Right lobe of liver (tissue), 6 donors: Measurements from ENCODE around the gene RWDD3. TPM values are rescaled to one million over a fixed set of nuclear protein-coding genes. Genes with fewer than 3 reads are reported as not detected.

Experiments used
- ATAC-seq, 4 donors: fragments of 200-7000 bp; cut with Tn5 transposase; one replicate each; pipeline ENCODE4 v1.9.1; 2020; ENCODE audit warnings: mild to moderate bottlenecking in 4 of 4, moderate library complexity in 4 of 4
- DNase-seq, 3 donors: peaks; one replicate each; pipeline ENCODE4 v3.0.0-alpha.2; 2020
- H3K27ac ChIP-seq, 3 donors: fragments of 200-600 bp; one replicate each; pipeline ENCODE4 v1.8.0; 2022
- H3K27me3 ChIP-seq, 2 donors: fragments of 200-600 bp; one replicate each; pipeline ENCODE4 v1.8.0; 2022
- H3K36me3 ChIP-seq, 4 donors: fragments of 200-600 bp; sonication (generic) in 1 of 4; one replicate each; pipeline versions ENCODE4 v1.5.1 to v1.8.0; 2017 to 2022; ENCODE audit warnings: control low read depth in 1 of 4
- H3K4me1 ChIP-seq, 4 donors: fragments of 200-600 bp; sonication (generic) in 1 of 4; one replicate each; pipeline versions ENCODE4 v1.5.1 to v1.8.0; 2017 to 2022; ENCODE audit warnings: control low read depth in 1 of 4
- H3K4me3 ChIP-seq, 3 donors: fragments of 200-600 bp; one replicate each; pipeline ENCODE4 v1.8.0; 2022
- H3K9me3 ChIP-seq, 4 donors: fragments of 200-600 bp; sonication (generic) in 1 of 4; one replicate each; pipeline versions ENCODE4 v1.5.1 to v1.8.0; 2017 to 2022; ENCODE audit warnings: control low read depth in 1 of 4
- CTCF ChIP-seq, 4 donors: fragments of 200-600 bp in 3 of 4; fragments of 450-650 bp in 1 of 4; IDR thresholded peaks; one replicate each; pipeline versions ENCODE4 v1.5.1 to v1.8.0; 2016 to 2022; ENCODE audit warnings: antibody characterized with exemption in 4 of 4, mild to moderate bottlenecking in 2 of 4
- POLR2A ChIP-seq: fragments of 450-650 bp; IDR thresholded peaks from one replicate; pipeline ENCODE4 v1.6.1; 2017; ENCODE audit warnings: antibody characterized with exemption, mild to moderate bottlenecking
- WGBS: methylation state at CpG from one replicate; pipeline ENCODE4 v1.1.6; 2018; ENCODE audit warnings: low coverage, low lambda C conversion rate; ENCODE audit not compliant: insufficient coverage; ENCODE audit errors: missing lambda C conversion rate; 5-methylcytosine and 5-hydroxymethylcytosine counted together
- intact Hi-C, 2 donors: fragments of 100-400 bp; cut with DNase I; formaldehyde crosslinking; loops; one replicate each; pipeline versions ENCODE4 v1.11.2 to v1.14.1; 2022
- total RNA-seq, 6 experiments: library from RNA; depleted of rRNA in 2 of 6; stranded (reverse); fragments of >200 nt in 2 of 6; fragmentation: NEBNext Ultra II Directional in 3 of 6; extraction: Animal tissue kit (Norgen Biotek cat#: 25700) in 3 of 6; gene quantifications; one replicate each; pipeline versions ENCODE4 v1.1.0 to v1.2.4, GENCODE V29; 2016 to 2023
- donor health status: DM: no; HTN: yes; CAD: no.
- donor health status: DM: no; HTN: no; CAD: no.
- donor health status: DM: no; HTN: no; CAD: no.
- donor health status: DM: no; HTN: yes; CAD: no.
- donor health status: DM: no; HTN: yes; CAD: no.

The RWDD3 gene
- total RNA-seq, 6 experiments from 2014 or later, result 3.3 to 13.2 (median 8.0) TPM

GRCh38 chr1:95196017-95196416 is 38.0 kb upstream of the RWDD3 start:
- intact Hi-C loops, result no loop called here
- Histone ChIP-seq H3K27me3 (no peaks in the 10 kb centered on the region), H3K36me3 (peaks cover 0 to 14% (median 0%) of the 10 kb centered on the region in 4 donors), H3K4me3 (no peak overlapping the region), H3K4me1 (no peaks in the 10 kb centered on the region), H3K9me3 (no peaks in the 10 kb centered on the region), H3K27ac (no peak overlapping the region)
- ATAC-seq (no peak), DNase-seq (no peak)
- TF ChIP-seq POLR2A, result no peak

GRCh38 chr1:95197616-95198252 is 36.3 kb upstream of the RWDD3 start:
- H3K4me1 ChIP-seq, result no peaks in the 10 kb centered on the region
- no peak overlapping the region for H3K27ac ChIP-seq
- 44% methylated on average over 1 of the region's 1 CpG for WGBS
- intact Hi-C loops, result no loop called here
- DNase-seq (no peak), ATAC-seq (peak in 2 of 4 donors; percentile 7 to 56)
- no peak overlapping the region for H3K4me3 ChIP-seq
- H3K9me3 ChIP-seq, result no peaks in the 10 kb centered on the region
- peaks cover 0 to 5% (median 0%) of the 10 kb centered on the region in 4 donors for H3K36me3 ChIP-seq
- TF ChIP-seq POLR2A (no peak), CTCF (IDR thresholded peaks at IDR 0.05) (no peak)
- no peaks in the 10 kb centered on the region for H3K27me3 ChIP-seq

GRCh38 chr1:95201905-95202304 is 32.1 kb upstream of the RWDD3 start:
- Histone ChIP-seq H3K36me3 (no peaks in the 10 kb centered on the region), H3K27ac (no peak overlapping the region), H3K4me1 (no peaks in the 10 kb centered on the region), H3K27me3 (no peaks in the 10 kb centered on the region), H3K9me3 (no peaks in the 10 kb centered on the region), H3K4me3 (no peak overlapping the region)
- DNase-seq, result no peak
- TF ChIP-seq CTCF (IDR thresholded peaks at IDR 0.05) (no peak), POLR2A (no peak)
- peak in 3 of 4 donors; percentile 20 to 74 (median 20) for ATAC-seq
- intact Hi-C loops, result no loop called here

GRCh38 chr1:95203908-95204437 is 30.0 kb upstream of the RWDD3 start:
- DNase-seq (no peak), ATAC-seq (no peak)
- Histone ChIP-seq H3K36me3 (no peaks in the 10 kb centered on the region), H3K9me3 (no peaks in the 10 kb centered on the region), H3K4me3 (no peak overlapping the region), H3K4me1 (no peaks in the 10 kb centered on the region), H3K27me3 (no peaks in the 10 kb centered on the region), H3K27ac (no peak overlapping the region)
- WGBS, result 41% methylated on average over 1 of the region's 1 CpG
- TF ChIP-seq CTCF (IDR thresholded peaks at IDR 0.05) (no peak), POLR2A (no peak)
- intact Hi-C loops, result no loop called here

GRCh38 chr1:95206514-95206913 is 27.5 kb upstream of the RWDD3 start:
- intact Hi-C loops, result no loop called here
- H3K4me3 ChIP-seq, result no peak overlapping the region
- H3K27ac ChIP-seq, result no peak overlapping the region
- 100% methylated on average over 2 of the region's 2 CpGs for WGBS
- TF ChIP-seq CTCF (IDR thresholded peaks at IDR 0.05) (no peak), POLR2A (no peak)
- no peaks in the 10 kb centered on the region for H3K9me3 ChIP-seq
- no peak for ATAC-seq
- no peaks in the 10 kb centered on the region for H3K4me1 ChIP-seq
- H3K27me3 ChIP-seq, result no peaks in the 10 kb centered on the region
- no peak for DNase-seq
- H3K36me3 ChIP-seq, result no peaks in the 10 kb centered on the region
